Right atrium auricular region (tissue), 2 donors: ENCODE measurements around the gene LRRC74A. TPM values are rescaled to one million over a fixed set of nuclear protein-coding genes. Genes with fewer than 3 reads are reported as not detected.
A peak's percentile ranks its signal among the peaks of the same experiment; 100 is the strongest.

Experiments used
- DNase-seq: peaks from one replicate; pipeline ENCODE4 v3.0.0-alpha.2; 2019; ENCODE audit warnings: low spot score
- H3K27ac ChIP-seq, 2 donors: fragments of 200-600 bp; sonication (generic); 1 replicate in 1 of 2; 2 replicates in 1 of 2; pipeline ENCODE4 v1.5.1; 2016 to 2019
- H3K27me3 ChIP-seq, 2 donors: fragments of 200-600 bp; sonication (generic); one replicate each; pipeline versions ENCODE4 v1.5.1 to v1.6.0; 2017 to 2019
- H3K36me3 ChIP-seq: fragments of 200-600 bp; sonication (generic); one replicate; pipeline ENCODE4 v1.5.1; 2016
- H3K4me1 ChIP-seq, 2 donors: fragments of 200-600 bp; sonication (generic); one replicate each; pipeline versions ENCODE4 v1.5.1 to v1.6.0; 2017 to 2019
- H3K4me3 ChIP-seq, 2 donors: fragments of 200-600 bp; sonication (generic); 1 replicate in 1 of 2; 2 replicates in 1 of 2; pipeline ENCODE4 v1.5.1; 2017 to 2019; ENCODE audit warnings: mild to moderate bottlenecking in 1 of 2, moderate library complexity in 1 of 2
- H3K9me3 ChIP-seq, 2 donors: fragments of 200-600 bp; sonication (generic); one replicate each; pipeline ENCODE4 v1.5.1; 2019
- CTCF ChIP-seq, 2 donors: fragments of 200-600 bp; sonication (generic); IDR thresholded peaks; one replicate each; pipeline ENCODE4 v1.5.1; 2019; ENCODE audit warnings: antibody characterized with exemption in 2 of 2
- total RNA-seq, 2 donors: library from RNA; depleted of rRNA; stranded (reverse); fragments of >200 nt; gene quantifications; one replicate each; pipeline ENCODE4 v1.1.0, GENCODE V29; 2016

LRRC74A gene
- total RNA-seq, 2 donors from 2014 or later, result not detected

- no peaks in the 10 kb centered on the region for H3K27me3 ChIP-seq
- no peaks in the 10 kb centered on the region for H3K9me3 ChIP-seq
- H3K4me1 ChIP-seq, result peaks cover 0 to 86% of the 10 kb centered on the region in 2 donors
- H3K36me3 ChIP-seq, result peaks cover 41% of the 10 kb centered on the region
- TF ChIP-seq CTCF (IDR thresholded peaks at IDR 0.05), result no peak
- peak overlapping the region; percentile 65 to 77 for H3K27ac ChIP-seq
- DNase-seq, result no peak
- H3K4me3 ChIP-seq, result no peak overlapping the region
Measured at GRCh38 chr14:76780058-76780345, 46.2 kb upstream of the LRRC74A start.

GRCh38 chr14:76780360-76780759 lies 45.8 kb upstream of the LRRC74A start:
- peak overlapping the region; percentile 65 to 77 for H3K27ac ChIP-seq
- H3K4me3 ChIP-seq, result no peak overlapping the region
- TF ChIP-seq CTCF (IDR thresholded peaks at IDR 0.05), result no peak
- peaks cover 40% of the 10 kb centered on the region for H3K36me3 ChIP-seq
- peak; percentile 54 for DNase-seq
- peaks cover 0 to 90% of the 10 kb centered on the region in 2 donors for H3K4me1 ChIP-seq
- no peaks in the 10 kb centered on the region for H3K9me3 ChIP-seq
- H3K27me3 ChIP-seq, result no peaks in the 10 kb centered on the region

GRCh38 chr14:76780875-76781647 lies 45.1 kb upstream of the LRRC74A start:
- no peak for TF ChIP-seq CTCF (IDR thresholded peaks at IDR 0.05)
- no peaks in the 10 kb centered on the region for H3K9me3 ChIP-seq
- peak; percentile 61 for DNase-seq
- no peaks in the 10 kb centered on the region for H3K27me3 ChIP-seq
- peaks cover 34% of the 10 kb centered on the region for H3K36me3 ChIP-seq
- no peak overlapping the region for H3K4me3 ChIP-seq
- H3K27ac ChIP-seq, result peak overlapping the region; percentile 65 to 77
- peaks cover 0 to 90% of the 10 kb centered on the region in 2 donors for H3K4me1 ChIP-seq

- Histone ChIP-seq H3K27me3 (no peaks in the 10 kb centered on the region), H3K36me3 (peaks cover 39% of the 10 kb centered on the region), H3K4me3 (no peak overlapping the region), H3K27ac (peak overlapping the region; percentile 65 to 77), H3K9me3 (no peaks in the 10 kb centered on the region), H3K4me1 (peaks cover 0 to 84% of the 10 kb centered on the region in 2 donors)
- TF ChIP-seq CTCF (IDR thresholded peaks at IDR 0.05), result no peak
- DNase-seq, result no peak
Measured at GRCh38 chr14:76781648-76782051, 44.6 kb upstream of the LRRC74A start.

- no peaks in the 10 kb centered on the region for H3K9me3 ChIP-seq
- TF ChIP-seq CTCF (IDR thresholded peaks at IDR 0.05), result no peak
- H3K27me3 ChIP-seq, result no peaks in the 10 kb centered on the region
- H3K4me3 ChIP-seq, result no peak overlapping the region
- peaks cover 46% of the 10 kb centered on the region for H3K36me3 ChIP-seq
- DNase-seq, result peak; percentile 59
- peaks cover 0 to 79% of the 10 kb centered on the region in 2 donors for H3K4me1 ChIP-seq
- peak overlapping the region; percentile 65 to 77 for H3K27ac ChIP-seq
Measured at GRCh38 chr14:76782115-76782884, 43.9 kb upstream of the LRRC74A start.
